HFF-Myc (cell line): Measurements from ENCODE around the gene TOPBP1.
A peak's percentile ranks its signal among the peaks of the same experiment; 100 is the strongest.
"Not testable (repeated sequence)": the region's sequence is repeated elsewhere in the genome, so short reads cannot be mapped to it uniquely, and the experiment has no call there.

Experiments
- DNase-seq: peaks from one replicate; pipeline ENCODE4 v3.0.0-alpha.2; 2011; ENCODE audit warnings: low read depth; ENCODE audit errors: extremely low read depth
- H3K4me3 ChIP-seq: replicated peaks from 2 replicates; pipeline ENCODE4 v1.5.1; 2011; ENCODE audit warnings: low read depth, mild to moderate bottlenecking, control low read depth, low read length
- TF ChIP-seq, protein P1 (sequence below): IDR thresholded peaks from 2 replicates; pipeline ENCODE4 v1.5.1; 2012; ENCODE audit warnings: mild to moderate bottlenecking, low read depth, low read length, control low read depth; ENCODE audit errors: missing control alignments

TOPBP1 gene

GRCh38 chr3:133693821-133694220 lies 32.1 kb upstream of the TOPBP1 start:
- H3K4me3 ChIP-seq = no peak overlapping the region
- TF ChIP-seq, protein P1, sequence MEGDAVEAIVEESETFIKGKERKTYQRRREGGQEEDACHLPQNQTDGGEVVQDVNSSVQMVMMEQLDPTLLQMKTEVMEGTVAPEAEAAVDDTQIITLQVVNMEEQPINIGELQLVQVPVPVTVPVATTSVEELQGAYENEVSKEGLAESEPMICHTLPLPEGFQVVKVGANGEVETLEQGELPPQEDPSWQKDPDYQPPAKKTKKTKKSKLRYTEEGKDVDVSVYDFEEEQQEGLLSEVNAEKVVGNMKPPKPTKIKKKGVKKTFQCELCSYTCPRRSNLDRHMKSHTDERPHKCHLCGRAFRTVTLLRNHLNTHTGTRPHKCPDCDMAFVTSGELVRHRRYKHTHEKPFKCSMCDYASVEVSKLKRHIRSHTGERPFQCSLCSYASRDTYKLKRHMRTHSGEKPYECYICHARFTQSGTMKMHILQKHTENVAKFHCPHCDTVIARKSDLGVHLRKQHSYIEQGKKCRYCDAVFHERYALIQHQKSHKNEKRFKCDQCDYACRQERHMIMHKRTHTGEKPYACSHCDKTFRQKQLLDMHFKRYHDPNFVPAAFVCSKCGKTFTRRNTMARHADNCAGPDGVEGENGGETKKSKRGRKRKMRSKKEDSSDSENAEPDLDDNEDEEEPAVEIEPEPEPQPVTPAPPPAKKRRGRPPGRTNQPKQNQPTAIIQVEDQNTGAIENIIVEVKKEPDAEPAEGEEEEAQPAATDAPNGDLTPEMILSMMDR = no peak
- DNase-seq = no peak

- TF ChIP-seq, protein P1 = no peak
- no peak for DNase-seq
- H3K4me3 ChIP-seq = no peak overlapping the region
Measured at GRCh38 chr3:133692759-133693158, 31.0 kb upstream of the TOPBP1 start.

- no peak overlapping the region for H3K4me3 ChIP-seq
- TF ChIP-seq, protein P1 = peak; percentile 3
- DNase-seq = no peak
Measured at GRCh38 chr3:133691273-133692107, 29.7 kb upstream of the TOPBP1 start.

GRCh38 chr3:133677993-133678392 lies 16.3 kb upstream of the TOPBP1 start:
- H3K4me3 ChIP-seq, DNase-seq: not testable (repeated sequence)

GRCh38 chr3:133676336-133677118 lies 14.8 kb upstream of the TOPBP1 start:
- no peak for DNase-seq
- H3K4me3 ChIP-seq = no peak overlapping the region
- TF ChIP-seq, protein P1 = no peak

GRCh38 chr3:133675631-133676335 lies 14.0 kb upstream of the TOPBP1 start:
- H3K4me3 ChIP-seq = no peak overlapping the region
- TF ChIP-seq, protein P1 = no peak
- no peak for DNase-seq
